ENCODE measurements around the gene S100A11.

GRCh38 chr1:152015766-152016165, 21.0 kb downstream of the S100A11 start:
- TF ChIP-seq CTCF (IDR thresholded peaks at IDR 0.05) (no peak), POLR2A (IDR thresholded peaks at IDR 0.05) (no peak)

Data from lower leg skin (tissue), 3 donors.